Measurements from ENCODE around the gene AMFR. TPM values are rescaled to one million over a fixed set of nuclear protein-coding genes. Genes with fewer than 3 reads are reported as not detected.

AMFR gene
- total and polyA plus RNA-seq, 2 of the 13 experiments (the other 11 are each of a cell fraction or from before 2014, with no cell fraction given), result 52.9 to 108 TPM

DNA sequence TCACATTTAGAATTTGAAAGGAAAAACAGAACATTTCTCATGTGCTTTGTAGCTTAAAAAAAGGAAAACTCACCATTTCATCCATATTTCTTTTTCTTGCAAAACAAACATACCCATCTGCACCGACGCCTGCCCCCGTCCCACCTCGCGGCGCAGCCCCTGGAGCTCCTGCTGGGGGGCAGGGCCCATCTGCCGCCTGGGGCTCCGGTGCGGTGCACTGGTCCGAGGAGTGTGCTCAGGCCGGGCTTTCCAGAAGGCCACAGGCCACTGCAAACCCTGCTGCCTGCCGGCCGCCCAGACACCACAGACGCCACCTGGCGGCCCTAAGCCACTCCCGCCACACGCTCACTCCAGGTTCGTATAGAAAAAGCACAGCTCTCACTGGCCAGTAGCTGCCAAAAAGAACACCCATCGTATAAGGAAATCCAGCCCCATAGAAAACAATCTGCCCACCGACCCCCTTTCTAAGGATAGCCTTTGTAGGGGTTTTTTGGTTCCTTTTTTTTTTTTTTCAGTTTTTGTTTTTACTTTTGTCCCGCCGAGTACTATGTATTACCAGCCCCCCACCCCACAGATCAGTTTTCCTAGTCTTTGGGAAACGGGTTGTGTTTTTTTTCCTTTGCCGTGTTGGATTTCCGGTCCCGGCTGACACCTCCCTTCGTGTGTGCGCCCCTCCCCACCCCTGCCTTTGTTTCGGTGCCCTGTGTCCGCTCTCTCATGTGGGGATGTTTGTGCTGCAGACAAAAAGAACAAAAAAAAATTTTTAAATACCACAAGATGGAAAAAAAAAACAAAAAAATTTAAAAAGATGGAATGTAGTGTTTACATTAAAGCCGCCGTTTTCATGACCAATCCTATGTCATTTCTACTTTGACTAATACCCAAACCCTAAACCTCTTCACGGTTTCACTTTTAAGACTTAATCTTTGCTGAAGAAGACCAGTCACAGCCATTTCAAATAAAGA, 68.8 kb downstream of the AMFR start (continued):
- no peak for TF ChIP-seq IRX3 (CRISPR knock-in tag; IDR thresholded peaks at IDR 0.05; ENCODE audit: borderline replicate concordance, low read depth)
- TF ChIP-seq, protein P1, sequence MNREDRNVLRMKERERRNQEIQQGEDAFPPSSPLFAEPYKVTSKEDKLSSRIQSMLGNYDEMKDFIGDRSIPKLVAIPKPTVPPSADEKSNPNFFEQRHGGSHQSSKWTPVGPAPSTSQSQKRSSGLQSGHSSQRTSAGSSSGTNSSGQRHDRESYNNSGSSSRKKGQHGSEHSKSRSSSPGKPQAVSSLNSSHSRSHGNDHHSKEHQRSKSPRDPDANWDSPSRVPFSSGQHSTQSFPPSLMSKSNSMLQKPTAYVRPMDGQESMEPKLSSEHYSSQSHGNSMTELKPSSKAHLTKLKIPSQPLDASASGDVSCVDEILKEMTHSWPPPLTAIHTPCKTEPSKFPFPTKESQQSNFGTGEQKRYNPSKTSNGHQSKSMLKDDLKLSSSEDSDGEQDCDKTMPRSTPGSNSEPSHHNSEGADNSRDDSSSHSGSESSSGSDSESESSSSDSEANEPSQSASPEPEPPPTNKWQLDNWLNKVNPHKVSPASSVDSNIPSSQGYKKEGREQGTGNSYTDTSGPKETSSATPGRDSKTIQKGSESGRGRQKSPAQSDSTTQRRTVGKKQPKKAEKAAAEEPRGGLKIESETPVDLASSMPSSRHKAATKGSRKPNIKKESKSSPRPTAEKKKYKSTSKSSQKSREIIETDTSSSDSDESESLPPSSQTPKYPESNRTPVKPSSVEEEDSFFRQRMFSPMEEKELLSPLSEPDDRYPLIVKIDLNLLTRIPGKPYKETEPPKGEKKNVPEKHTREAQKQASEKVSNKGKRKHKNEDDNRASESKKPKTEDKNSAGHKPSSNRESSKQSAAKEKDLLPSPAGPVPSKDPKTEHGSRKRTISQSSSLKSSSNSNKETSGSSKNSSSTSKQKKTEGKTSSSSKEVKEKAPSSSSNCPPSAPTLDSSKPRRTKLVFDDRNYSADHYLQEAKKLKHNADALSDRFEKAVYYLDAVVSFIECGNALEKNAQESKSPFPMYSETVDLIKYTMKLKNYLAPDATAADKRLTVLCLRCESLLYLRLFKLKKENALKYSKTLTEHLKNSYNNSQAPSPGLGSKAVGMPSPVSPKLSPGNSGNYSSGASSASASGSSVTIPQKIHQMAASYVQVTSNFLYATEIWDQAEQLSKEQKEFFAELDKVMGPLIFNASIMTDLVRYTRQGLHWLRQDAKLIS (CRISPR knock-in tag; IDR thresholded peaks at IDR 0.05), result no peak
- TF ChIP-seq KLF9 (CRISPR knock-in tag; IDR thresholded peaks at IDR 0.05; ENCODE audit: low read depth), result peak; percentile 31; the same call in 1 of the 2 replicates
- peak; percentile 8; the same call in 1 of the 2 replicates for TF ChIP-seq ONECUT2 (CRISPR knock-in tag; IDR thresholded peaks at IDR 0.05)
- TF ChIP-seq, protein P2, sequence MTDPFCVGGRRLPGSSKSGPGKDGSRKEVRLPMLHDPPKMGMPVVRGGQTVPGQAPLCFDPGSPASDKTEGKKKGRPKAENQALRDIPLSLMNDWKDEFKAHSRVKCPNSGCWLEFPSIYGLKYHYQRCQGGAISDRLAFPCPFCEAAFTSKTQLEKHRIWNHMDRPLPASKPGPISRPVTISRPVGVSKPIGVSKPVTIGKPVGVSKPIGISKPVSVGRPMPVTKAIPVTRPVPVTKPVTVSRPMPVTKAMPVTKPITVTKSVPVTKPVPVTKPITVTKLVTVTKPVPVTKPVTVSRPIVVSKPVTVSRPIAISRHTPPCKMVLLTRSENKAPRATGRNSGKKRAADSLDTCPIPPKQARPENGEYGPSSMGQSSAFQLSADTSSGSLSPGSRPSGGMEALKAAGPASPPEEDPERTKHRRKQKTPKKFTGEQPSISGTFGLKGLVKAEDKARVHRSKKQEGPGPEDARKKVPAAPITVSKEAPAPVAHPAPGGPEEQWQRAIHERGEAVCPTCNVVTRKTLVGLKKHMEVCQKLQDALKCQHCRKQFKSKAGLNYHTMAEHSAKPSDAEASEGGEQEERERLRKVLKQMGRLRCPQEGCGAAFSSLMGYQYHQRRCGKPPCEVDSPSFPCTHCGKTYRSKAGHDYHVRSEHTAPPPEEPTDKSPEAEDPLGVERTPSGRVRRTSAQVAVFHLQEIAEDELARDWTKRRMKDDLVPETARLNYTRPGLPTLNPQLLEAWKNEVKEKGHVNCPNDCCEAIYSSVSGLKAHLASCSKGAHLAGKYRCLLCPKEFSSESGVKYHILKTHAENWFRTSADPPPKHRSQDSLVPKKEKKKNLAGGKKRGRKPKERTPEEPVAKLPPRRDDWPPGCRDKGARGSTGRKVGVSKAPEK (CRISPR knock-in tag; IDR thresholded peaks at IDR 0.05; ENCODE audit: borderline replicate concordance), result peak; percentile 79; the same call in 1 of the 2 replicates
- no peak for TF ChIP-seq ZNF121 (CRISPR knock-in tag; IDR thresholded peaks at IDR 0.05)
- TF ChIP-seq ZNF768 (CRISPR knock-in tag; IDR thresholded peaks at IDR 0.05), result peak; percentile 86; the same call in 1 of the 2 replicates
- TF ChIP-seq CBX2 (IDR thresholded peaks at IDR 0.05; ENCODE audit: low read depth, low read length), result no peak
- peak; percentile 58; the same call in 1 of the 2 replicates for TF ChIP-seq CBX2 (CRISPR knock-in tag; IDR thresholded peaks at IDR 0.05; ENCODE audit: low read depth)
- peak; percentile 18; the same call in 1 of the 2 replicates for TF ChIP-seq MTF2 (CRISPR knock-in tag; IDR thresholded peaks at IDR 0.05; ENCODE audit: borderline replicate concordance)
- no peak for TF ChIP-seq SRSF4 (IDR thresholded peaks at IDR 0.05; ENCODE audit: low read depth, low read length, poor library complexity, severe bottlenecking)
- TF ChIP-seq SAP130 (CRISPR knock-in tag; IDR thresholded peaks at IDR 0.05; ENCODE audit: low read depth), result peak; percentile 85
- TF ChIP-seq, protein P3, sequence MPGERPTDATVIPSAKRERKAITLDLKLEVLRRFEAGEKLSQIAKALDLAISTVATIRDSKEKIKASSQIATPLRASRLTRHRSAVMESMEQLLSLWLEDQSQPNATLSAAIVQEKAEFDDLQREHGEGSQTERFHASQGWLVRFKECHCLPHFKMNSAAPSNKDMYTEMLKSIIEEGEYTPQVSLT (CRISPR knock-in tag; IDR thresholded peaks at IDR 0.05; ENCODE audit: borderline replicate concordance, low read depth), result 0 out of 2 replicates have a peak, but pooled peaks have one; percentile 73
- peak; percentile 43; the same call in 1 of the 2 replicates for TF ChIP-seq NFYC (CRISPR knock-in tag; IDR thresholded peaks at IDR 0.05)
- peak; percentile 83; the same call in 1 of the 2 replicates for TF ChIP-seq BORCS8-MEF2B (CRISPR knock-in tag; IDR thresholded peaks at IDR 0.05)
- no peak for TF ChIP-seq RAD51 (IDR thresholded peaks at IDR 0.05; ENCODE audit: borderline replicate concordance)
- TF ChIP-seq, protein P4, sequence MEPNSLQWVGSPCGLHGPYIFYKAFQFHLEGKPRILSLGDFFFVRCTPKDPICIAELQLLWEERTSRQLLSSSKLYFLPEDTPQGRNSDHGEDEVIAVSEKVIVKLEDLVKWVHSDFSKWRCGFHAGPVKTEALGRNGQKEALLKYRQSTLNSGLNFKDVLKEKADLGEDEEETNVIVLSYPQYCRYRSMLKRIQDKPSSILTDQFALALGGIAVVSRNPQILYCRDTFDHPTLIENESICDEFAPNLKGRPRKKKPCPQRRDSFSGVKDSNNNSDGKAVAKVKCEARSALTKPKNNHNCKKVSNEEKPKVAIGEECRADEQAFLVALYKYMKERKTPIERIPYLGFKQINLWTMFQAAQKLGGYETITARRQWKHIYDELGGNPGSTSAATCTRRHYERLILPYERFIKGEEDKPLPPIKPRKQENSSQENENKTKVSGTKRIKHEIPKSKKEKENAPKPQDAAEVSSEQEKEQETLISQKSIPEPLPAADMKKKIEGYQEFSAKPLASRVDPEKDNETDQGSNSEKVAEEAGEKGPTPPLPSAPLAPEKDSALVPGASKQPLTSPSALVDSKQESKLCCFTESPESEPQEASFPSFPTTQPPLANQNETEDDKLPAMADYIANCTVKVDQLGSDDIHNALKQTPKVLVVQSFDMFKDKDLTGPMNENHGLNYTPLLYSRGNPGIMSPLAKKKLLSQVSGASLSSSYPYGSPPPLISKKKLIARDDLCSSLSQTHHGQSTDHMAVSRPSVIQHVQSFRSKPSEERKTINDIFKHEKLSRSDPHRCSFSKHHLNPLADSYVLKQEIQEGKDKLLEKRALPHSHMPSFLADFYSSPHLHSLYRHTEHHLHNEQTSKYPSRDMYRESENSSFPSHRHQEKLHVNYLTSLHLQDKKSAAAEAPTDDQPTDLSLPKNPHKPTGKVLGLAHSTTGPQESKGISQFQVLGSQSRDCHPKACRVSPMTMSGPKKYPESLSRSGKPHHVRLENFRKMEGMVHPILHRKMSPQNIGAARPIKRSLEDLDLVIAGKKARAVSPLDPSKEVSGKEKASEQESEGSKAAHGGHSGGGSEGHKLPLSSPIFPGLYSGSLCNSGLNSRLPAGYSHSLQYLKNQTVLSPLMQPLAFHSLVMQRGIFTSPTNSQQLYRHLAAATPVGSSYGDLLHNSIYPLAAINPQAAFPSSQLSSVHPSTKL (CRISPR knock-in tag; IDR thresholded peaks at IDR 0.05), result peak; percentile 71
